PFSK-1 (cell line): ENCODE measurements around the gene HIF1A.

Experiments
- FOXP2 ChIP-seq: optimal IDR thresholded peaks from 2 replicates; pipeline ENCODE3; 2011; ENCODE audit warnings: borderline replicate concordance, control low read depth, inconsistent platforms; ENCODE audit not compliant: insufficient read depth; ENCODE audit errors: extremely low read length, extremely low read depth
- POLR2AphosphoS5 ChIP-seq: IDR thresholded peaks from 2 replicates; pipeline ENCODE4 v1.6.1; 2012; ENCODE audit warnings: low read depth, mild to moderate bottlenecking, control low read depth, low read length, moderate library complexity
- REST ChIP-seq, 2 experiments: IDR thresholded peaks; 2 replicates each; pipeline versions ENCODE4 v1.6.1 to v1.8.0; 2011 to 2012; ENCODE audit warnings: low read depth in 2 of 2, low read length in 2 of 2, control low read depth in 1 of 2, inconsistent platforms in 1 of 2, mild to moderate bottlenecking in 1 of 2, moderate library complexity in 1 of 2; ENCODE audit not compliant: insufficient read depth in 1 of 2
- SIN3A ChIP-seq: IDR thresholded peaks from 2 replicates; pipeline ENCODE4 v1.6.1; 2012; ENCODE audit warnings: mild to moderate bottlenecking, low read length, moderate library complexity, borderline replicate concordance; ENCODE audit not compliant: insufficient read depth
- TAF1 ChIP-seq: IDR thresholded peaks from 2 replicates; pipeline ENCODE4 v1.6.1; 2012; ENCODE audit warnings: low read length, control low read depth, borderline replicate concordance; ENCODE audit not compliant: insufficient read depth

HIF1A gene

GRCh38 chr14:61761959-61762786, 66.9 kb downstream of the HIF1A start, which contains the start of gene SNAPC1:
Gene SNAPC1, plus strand, starts transcription at chr14:61762420. Its CDS starts 41 bp downstream, at chr14:61762461.
- TF ChIP-seq TAF1 (no peak), SIN3A (0 out of 2 replicates have a peak, but pooled peaks have one; percentile 57), POLR2AphosphoS5 (peak; percentile 76), FOXP2 (no peak)

- no peak for TF ChIP-seq TAF1
- no peak for TF ChIP-seq REST (IDR thresholded peaks at IDR 0.05; ENCODE audit: insufficient read depth in 1 of 2, low read depth in 2 of 2, low read length in 2 of 2)
- no peak for TF ChIP-seq SIN3A
- TF ChIP-seq POLR2AphosphoS5 = no peak
- no peak for TF ChIP-seq FOXP2
These were observed 69.2 kb downstream of the HIF1A start for GRCh38 chr14:61764342-61765122.

- TF ChIP-seq SIN3A (no peak), TAF1 (no peak), FOXP2 (no peak)
These were observed 70.1 kb downstream of the HIF1A start for GRCh38 chr14:61765225-61765943.

GRCh38 chr14:61766151-61766550, 70.8 kb downstream of the HIF1A start:
- TF ChIP-seq FOXP2 (no peak), TAF1 (no peak), SIN3A (no peak), REST (IDR thresholded peaks at IDR 0.05; ENCODE audit: insufficient read depth in 1 of 2, low read depth in 2 of 2, low read length in 2 of 2) (no peak), POLR2AphosphoS5 (no peak)

- TF ChIP-seq FOXP2 = no peak
- TF ChIP-seq SIN3A = no peak
- no peak for TF ChIP-seq TAF1
- no peak for TF ChIP-seq REST (IDR thresholded peaks at IDR 0.05; ENCODE audit: insufficient read depth in 1 of 2, low read depth in 2 of 2, low read length in 2 of 2)
- no peak for TF ChIP-seq POLR2AphosphoS5
These were observed 72.9 kb downstream of the HIF1A start for GRCh38 chr14:61768240-61768639.

GRCh38 chr14:61769893-61770292, 74.6 kb downstream of the HIF1A start:
- no peak for TF ChIP-seq SIN3A
